Fibroblast of lung (primary cell): ENCODE measurements around the gene BRME1. TPM values are rescaled to one million over a fixed set of nuclear protein-coding genes. Genes with fewer than 3 reads are reported as not detected.

Source experiments
- DNase-seq, 2 donors: peaks; one replicate each; pipeline versions ENCODE4 v3.0.0 to v3.0.0-alpha.2; 2010; ENCODE audit warnings: low read depth in 2 of 2
- H2AFZ ChIP-seq: 2 replicates; pipeline ENCODE4 v1.5.1; 2012; ENCODE audit warnings: low read length, control low read depth, inconsistent platforms
- H3K27ac ChIP-seq: 2 replicates; pipeline ENCODE4 v1.5.1; 2011; ENCODE audit warnings: low read length, control low read depth; ENCODE audit not compliant: insufficient read depth
- H3K27me3 ChIP-seq: 2 replicates; pipeline ENCODE4 v1.5.1; 2011; ENCODE audit warnings: mild to moderate bottlenecking, low read length; ENCODE audit not compliant: control insufficient read depth, insufficient read depth
- H3K36me3 ChIP-seq: 2 replicates; pipeline ENCODE4 v1.5.1; 2011; ENCODE audit warnings: low read length; ENCODE audit not compliant: control insufficient read depth, insufficient read depth
- H3K4me1 ChIP-seq: 2 replicates; pipeline ENCODE4 v1.5.1; 2011; ENCODE audit warnings: low read length; ENCODE audit not compliant: control insufficient read depth, insufficient read depth; ENCODE audit errors: extremely low read depth
- H3K4me2 ChIP-seq: 2 replicates; pipeline ENCODE4 v1.5.1; 2011; ENCODE audit warnings: low read length, control low read depth; ENCODE audit not compliant: insufficient read depth; ENCODE audit errors: extremely low read depth
- H3K4me3 ChIP-seq, 4 experiments: fragments of 200-600 bp in 1 of 4; sonication (generic) in 1 of 4; replicated peaks in 1 of 4; 2 replicates each; pipeline ENCODE4 v1.5.1; 2011 to 2016; ENCODE audit warnings: low read length in 4 of 4, low read depth in 3 of 4, mild to moderate bottlenecking in 3 of 4, control low read depth in 2 of 4, inconsistent platforms in 1 of 4, mixed read lengths in 1 of 4; ENCODE audit not compliant: insufficient read depth in 1 of 4; ENCODE audit errors: control extremely low read depth in 1 of 4
- H3K79me2 ChIP-seq: 2 replicates; pipeline ENCODE4 v1.5.1; 2012; ENCODE audit warnings: mild to moderate bottlenecking, low read length, inconsistent platforms; ENCODE audit not compliant: control insufficient read depth, insufficient read depth
- H3K9ac ChIP-seq: 2 replicates; pipeline ENCODE4 v1.5.1; 2011; ENCODE audit warnings: mild to moderate bottlenecking, low read length, control low read depth; ENCODE audit not compliant: insufficient read depth
- H3K9me3 ChIP-seq: 2 replicates; pipeline ENCODE4 v1.5.1; 2012; ENCODE audit warnings: low read depth, low read length; ENCODE audit not compliant: control insufficient read depth, insufficient read depth
- H4K20me1 ChIP-seq: 2 replicates; pipeline ENCODE4 v1.5.1; 2011; ENCODE audit warnings: low read length; ENCODE audit not compliant: control insufficient read depth, insufficient read depth; ENCODE audit errors: extremely low read depth
- CTCF ChIP-seq, 2 donors: IDR thresholded peaks in 1 of 2; conservative IDR thresholded peaks in 1 of 2; 1 replicate in 1 of 2; 2 replicates in 1 of 2; pipeline ENCODE4 v1.5.1; 2011 to 2012; ENCODE audit warnings: low read length in 2 of 2, control low read depth in 1 of 2, inconsistent platforms in 1 of 2, low read depth in 1 of 2, mild to moderate bottlenecking in 1 of 2
- EZH2 ChIP-seq: IDR thresholded peaks from 2 replicates; pipeline ENCODE4 v1.5.1; 2012; ENCODE audit warnings: low read length, control low read depth, mild to moderate bottlenecking; ENCODE audit errors: missing control alignments
- polyA plus RNA-seq, 2 donors: library from polyadenylated mRNA; depleted of rRNA in 1 of 2; stranded (reverse) in 1 of 2; unstranded in 1 of 2; fragments of >200 nt; gene quantifications; 2 replicates each; pipeline ENCODE4 v1.2.1, GENCODE V29; 2011 to 2012; ENCODE audit warnings: missing spikeins in 1 of 2
- total RNA-seq: library from RNA; depleted of rRNA; stranded (reverse); fragments of >200 nt; gene quantifications from 2 replicates; pipeline ENCODE4 v1.2.1, GENCODE V29; 2014

Gene BRME1
- total and polyA plus RNA-seq, 2 donors (not counting 1 experiment from before 2014, with no cell fraction given), result 0.23 to 0.83 TPM

- H3K9me3 ChIP-seq, result no peaks in the 10 kb centered on the region
- no peaks in the 10 kb centered on the region for H3K4me1 ChIP-seq
- H3K4me3 ChIP-seq, result peak overlapping the region; percentile 56 to 81 (median 64)
- H3K27ac ChIP-seq, result no peak overlapping the region
- H3K4me2 ChIP-seq, result peak overlapping the region; percentile 64
- no peaks in the 10 kb centered on the region for H3K79me2 ChIP-seq
- no peaks in the 10 kb centered on the region for H3K36me3 ChIP-seq
- no peak overlapping the region for H2AFZ ChIP-seq
- DNase-seq, result no peak
- TF ChIP-seq EZH2 (no peak), CTCF (conservative IDR thresholded peaks at IDR 0.05 in 1 of 2, IDR thresholded peaks at IDR 0.05 in 1 of 2; ENCODE audit: low read depth in 1 of 2, low read length in 2 of 2) (no peak)
- peak overlapping the region; percentile 69 for H3K9ac ChIP-seq
- no peaks in the 10 kb centered on the region for H3K27me3 ChIP-seq
- no peaks in the 10 kb centered on the region for H4K20me1 ChIP-seq
Measured at GRCh38 chr19:13906521-13906904, 596 bp upstream of the BRME1 start.

- Histone ChIP-seq H3K36me3 (no peaks in the 10 kb centered on the region), H3K9ac (no peak overlapping the region), H3K79me2 (no peaks in the 10 kb centered on the region), H3K9me3 (no peaks in the 10 kb centered on the region), H3K27ac (no peak overlapping the region), H3K27me3 (no peaks in the 10 kb centered on the region), H3K4me3 (no peak overlapping the region), H3K4me2 (no peak overlapping the region), H2AFZ (no peak overlapping the region), H3K4me1 (no peaks in the 10 kb centered on the region), H4K20me1 (no peaks in the 10 kb centered on the region)
- TF ChIP-seq CTCF (conservative IDR thresholded peaks at IDR 0.05 in 1 of 2, IDR thresholded peaks at IDR 0.05 in 1 of 2; ENCODE audit: low read depth in 1 of 2, low read length in 2 of 2) (peak; percentile 20 to 37), EZH2 (no peak)
- no peak for DNase-seq
Measured at GRCh38 chr19:13902993-13903555, 2.8 kb downstream of the BRME1 start.

- no peaks in the 10 kb centered on the region for H3K9me3 ChIP-seq
- H3K4me2 ChIP-seq, result no peak overlapping the region
- H3K9ac ChIP-seq, result no peak overlapping the region
- no peak overlapping the region for H3K27ac ChIP-seq
- H3K4me3 ChIP-seq, result no peak overlapping the region
- no peaks in the 10 kb centered on the region for H4K20me1 ChIP-seq
- peak in 1 of 2 donors; percentile 31 for DNase-seq
- H3K79me2 ChIP-seq, result no peaks in the 10 kb centered on the region
- no peaks in the 10 kb centered on the region for H3K4me1 ChIP-seq
- TF ChIP-seq CTCF (conservative IDR thresholded peaks at IDR 0.05 in 1 of 2, IDR thresholded peaks at IDR 0.05 in 1 of 2; ENCODE audit: low read depth in 1 of 2, low read length in 2 of 2), result no peak
- no peak for TF ChIP-seq EZH2
- H3K27me3 ChIP-seq, result no peaks in the 10 kb centered on the region
- H3K36me3 ChIP-seq, result no peaks in the 10 kb centered on the region
- H2AFZ ChIP-seq, result no peak overlapping the region
Measured at GRCh38 chr19:13899912-13900584, 5.9 kb downstream of the BRME1 start.
